Pancreas (tissue), 10 donors: ENCODE results near the gene PLEKHM3. TPM values are rescaled to one million over a fixed set of nuclear protein-coding genes. Genes with fewer than 3 reads are reported as not detected.

ENCODE experiments used
- ATAC-seq, 4 donors: fragments of 200-7000 bp; cut with Tn5 transposase; one replicate each; pipeline versions ENCODE4 v1.8.0 to v1.9.1; 2020; ENCODE audit warnings: mild to moderate bottlenecking in 4 of 4, moderate library complexity in 4 of 4
- DNase-seq, 6 donors: peaks; one replicate each; pipeline ENCODE4 v3.0.0-alpha.2; 2020
- FAIRE-seq: peaks from 2 replicates; lab custom pipeline; 2012; peaks lifted over from hg19 to GRCh38; lab: Jason Lieb, UNC
- H3K27ac ChIP-seq, 4 donors: fragments of 200-600 bp; sonication (generic); 1 replicate in 3 of 4; 2 replicates in 1 of 4; pipeline versions ENCODE4 v1.5.0 to v1.8.0; 2020
- H3K27me3 ChIP-seq, 4 donors: fragments of 200-600 bp; one replicate each; pipeline ENCODE4 v1.8.0; 2021
- H3K36me3 ChIP-seq, 3 donors: fragments of 200-600 bp; sonication (generic) in 1 of 3; one replicate each; pipeline versions ENCODE4 v1.5.0 to v1.8.0; 2020 to 2021
- H3K4me1 ChIP-seq, 3 donors: fragments of 200-600 bp; one replicate each; pipeline ENCODE4 v1.8.0; 2021
- H3K4me3 ChIP-seq, 4 donors: fragments of 200-600 bp; sonication (generic) in 2 of 4; one replicate each; pipeline versions ENCODE4 v1.5.0 to v1.8.0; 2020 to 2021
- H3K9me3 ChIP-seq, 4 donors: fragments of 200-600 bp; one replicate each; pipeline ENCODE4 v1.8.0; 2021
- WGBS, 2 donors: extraction: QIAGEN DNeasy Blood & Tissue Kit; methylation state at CpG; one replicate each; pipeline ENCODE4 v1.1.7; 2013; 5-methylcytosine and 5-hydroxymethylcytosine counted together
- intact Hi-C, 3 donors: fragments of 100-400 bp; cut with DNase I; formaldehyde crosslinking; loops; one replicate each; pipeline versions ENCODE4 v1.11.1 to v1.14.2; 2022
- polyA plus RNA-seq, 2 donors: library from polyadenylated mRNA; stranded (reverse); fragments of 200-250 nt; gene quantifications; one replicate each; pipeline ENCODE4 v1.2.3, GENCODE V29; 2013
- total RNA-seq, 6 donors: library from RNA; stranded (reverse); fragmentation: NEBNext Ultra II Directional in 4 of 6; extraction: Animal tissue kit (Norgen Biotek cat#: 25700) in 4 of 6; gene quantifications; one replicate each; pipeline versions ENCODE4 v1.2.1 to v1.2.4, GENCODE V29; 2021 to 2023
- TF ChIP-seq, protein P1 (sequence below), 4 donors: fragments of 200-600 bp; sonication (generic) in 3 of 4; IDR thresholded peaks; one replicate each; pipeline versions ENCODE4 v1.5.0 to v1.8.0; 2021; ENCODE audit warnings: antibody characterized with exemption in 4 of 4
- donor health status: healthy with polysubstance abuse.
- donor health status: DM: no; HTN: no; CAD: no; lungs with moderate emphysema.
- donor health status: DM: no; HTN: no; CAD: no.
- donor health status: control.
- donor health status: control.
- donor health status: Bipolar disorder and iron deficiency.
- donor health status: DM: yes; HTN: yes; CAD: no.
- donor health status: DM: no; HTN: no; CAD: no.
- donor health status: DM: no; HTN: no; CAD: no.
- donor health status: DM: yes; HTN: yes; CAD: no.

The PLEKHM3 gene
- total and polyA plus RNA-seq, 8 donors: 3.0 to 10.2 (median 5.4) TPM

DNA sequence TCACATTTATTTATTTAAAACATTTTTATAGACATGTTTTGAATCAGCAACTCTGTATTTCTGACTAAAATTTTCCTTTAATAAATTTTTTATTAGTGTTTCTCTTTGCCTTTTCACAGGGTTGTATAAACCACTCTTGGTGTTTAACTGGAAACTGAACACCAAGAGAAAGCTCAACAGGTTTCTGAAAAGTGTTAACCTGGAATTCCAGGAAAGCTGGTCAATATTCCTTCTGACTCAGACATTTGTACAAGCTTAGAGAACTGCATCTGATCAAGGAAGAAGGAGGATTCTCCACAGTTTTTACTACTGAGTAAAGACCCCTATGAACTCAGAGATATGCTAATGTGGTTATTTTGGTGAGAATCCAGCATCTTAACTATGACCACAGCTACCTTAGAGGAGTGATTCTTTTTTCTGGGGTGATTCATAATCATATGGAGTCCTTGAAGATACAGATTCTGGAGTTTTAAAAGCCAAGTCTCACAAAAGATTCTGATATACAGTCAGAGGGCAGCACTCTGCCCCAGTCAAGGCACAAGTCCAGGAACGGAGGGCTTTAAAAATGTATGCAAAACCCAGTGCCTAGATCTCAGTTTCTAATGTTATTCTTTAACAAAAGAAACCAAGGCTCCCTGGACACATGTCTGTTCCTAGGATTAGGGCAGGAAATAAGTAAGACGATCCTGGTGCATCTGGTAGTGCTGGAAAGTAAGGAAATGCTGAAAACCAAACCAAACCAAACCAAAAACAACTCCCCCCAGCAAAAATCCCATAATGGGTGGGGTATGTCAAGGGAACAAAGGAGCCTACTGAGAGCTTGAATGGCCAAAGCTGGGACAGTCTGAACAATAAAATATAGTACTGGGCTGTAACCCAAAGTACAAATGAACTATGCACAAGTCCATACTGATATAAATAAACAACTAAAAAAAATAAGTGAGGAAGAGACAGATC lies 170.6 kb downstream of the PLEKHM3 start:
- DNase-seq: no peak
- 82 to 83% methylated on average over 2 of the region's 2 CpGs for WGBS, 2 donors
- H3K27ac ChIP-seq: no peak overlapping the region
- TF ChIP-seq, protein P1, sequence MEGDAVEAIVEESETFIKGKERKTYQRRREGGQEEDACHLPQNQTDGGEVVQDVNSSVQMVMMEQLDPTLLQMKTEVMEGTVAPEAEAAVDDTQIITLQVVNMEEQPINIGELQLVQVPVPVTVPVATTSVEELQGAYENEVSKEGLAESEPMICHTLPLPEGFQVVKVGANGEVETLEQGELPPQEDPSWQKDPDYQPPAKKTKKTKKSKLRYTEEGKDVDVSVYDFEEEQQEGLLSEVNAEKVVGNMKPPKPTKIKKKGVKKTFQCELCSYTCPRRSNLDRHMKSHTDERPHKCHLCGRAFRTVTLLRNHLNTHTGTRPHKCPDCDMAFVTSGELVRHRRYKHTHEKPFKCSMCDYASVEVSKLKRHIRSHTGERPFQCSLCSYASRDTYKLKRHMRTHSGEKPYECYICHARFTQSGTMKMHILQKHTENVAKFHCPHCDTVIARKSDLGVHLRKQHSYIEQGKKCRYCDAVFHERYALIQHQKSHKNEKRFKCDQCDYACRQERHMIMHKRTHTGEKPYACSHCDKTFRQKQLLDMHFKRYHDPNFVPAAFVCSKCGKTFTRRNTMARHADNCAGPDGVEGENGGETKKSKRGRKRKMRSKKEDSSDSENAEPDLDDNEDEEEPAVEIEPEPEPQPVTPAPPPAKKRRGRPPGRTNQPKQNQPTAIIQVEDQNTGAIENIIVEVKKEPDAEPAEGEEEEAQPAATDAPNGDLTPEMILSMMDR (IDR thresholded peaks at IDR 0.05): no peak
- peaks cover 0 to 6% (median 0%) of the 10 kb centered on the region in 3 donors for H3K36me3 ChIP-seq
- H3K4me1 ChIP-seq: peaks cover 0 to 5% (median 0%) of the 10 kb centered on the region in 3 donors
- peak in 2 of 4 donors; percentile 30 to 45 for ATAC-seq
- no peak for FAIRE-seq
- no peaks in the 10 kb centered on the region for H3K27me3 ChIP-seq
- no peaks in the 10 kb centered on the region for H3K9me3 ChIP-seq
- H3K4me3 ChIP-seq: no peak overlapping the region
- intact Hi-C loops: no loop called here

- FAIRE-seq (no peak), ATAC-seq (no peak), DNase-seq (no peak)
- Histone ChIP-seq H3K4me3 (no peak overlapping the region), H3K27ac (no peak overlapping the region), H3K9me3 (no peaks in the 10 kb centered on the region), H3K4me1 (peaks cover 8 to 13% (median 9%) of the 10 kb centered on the region in 3 donors), H3K36me3 (no peaks in the 10 kb centered on the region), H3K27me3 (no peaks in the 10 kb centered on the region)
- intact Hi-C loops: no loop called here
- TF ChIP-seq, protein P1 (IDR thresholded peaks at IDR 0.05): no peak
- WGBS, 2 donors: 97% methylated on average over 3 of the region's 3 CpGs
Measured at GRCh38 chr2:207852791-207853190, 172.5 kb downstream of the PLEKHM3 start.

- no peak overlapping the region for H3K27ac ChIP-seq
Measured at GRCh38 chr2:207849443-207849842, 175.9 kb downstream of the PLEKHM3 start.

GRCh38 chr2:207848545-207848928 lies 176.8 kb downstream of the PLEKHM3 start:
- Histone ChIP-seq H3K27ac (peak overlapping the region; percentile 16 to 81 (median 60)), H3K36me3 (no peaks in the 10 kb centered on the region), H3K4me1 (peaks cover 39 to 43% (median 40%) of the 10 kb centered on the region in 3 donors), H3K4me3 (no peak overlapping the region), H3K27me3 (no peaks in the 10 kb centered on the region), H3K9me3 (no peaks in the 10 kb centered on the region)
- ATAC-seq (no peak), DNase-seq (no peak), FAIRE-seq (no peak)
- 65 to 67% methylated on average over 4 of the region's 4 CpGs for WGBS, 2 donors
- intact Hi-C loops: no loop called here
- TF ChIP-seq, protein P1 (IDR thresholded peaks at IDR 0.05): no peak

More at GRCh38 chr2:207849443-207849842, 175.9 kb downstream of the PLEKHM3 start:
- DNase-seq: no peak
- Histone ChIP-seq H3K9me3 (no peaks in the 10 kb centered on the region), H3K4me3 (no peak overlapping the region), H3K4me1 (peaks cover 39 to 42% (median 40%) of the 10 kb centered on the region in 3 donors), H3K27me3 (no peaks in the 10 kb centered on the region), H3K36me3 (no peaks in the 10 kb centered on the region)
- intact Hi-C loops: no loop called here
- TF ChIP-seq, protein P1 (IDR thresholded peaks at IDR 0.05): no peak
- no peak for ATAC-seq
- WGBS, 2 donors: 92 to 98% methylated on average over 1 of the region's 1 CpG
- FAIRE-seq: no peak
